Activated T-helper 2 cell treated with anti-CD3 and anti-CD28 coated beads, Interferon-gamma antibody, Interleukin-2, Interleukin-4, amounts not matched to agents 10 μg/mL and 5 μg/mL and 100 μg/mL, durations not matched to agents 14 hours and 24 hours and 36 hours (primary cell): ENCODE data around the gene TEX36. TPM values are rescaled to one million over a fixed set of nuclear protein-coding genes. Genes with fewer than 3 reads are reported as not detected.
"Not testable (repeated sequence)": the region's sequence is repeated elsewhere in the genome, so short reads cannot be mapped to it uniquely, and the experiment has no call there.

Experiments used
- DNase-seq: peaks from one replicate; pipeline ENCODE4 v3.0.0; 2021; ENCODE audit warnings: low spot score
- H3K27ac Mint-ChIP-seq: one replicate; pipeline ENCODE4 v1.8.0; 2021; ENCODE audit warnings: mixed read lengths
- H3K27me3 Mint-ChIP-seq: one replicate; pipeline ENCODE4 v1.8.0; 2021; ENCODE audit warnings: low read depth, mixed read lengths
- H3K36me3 Mint-ChIP-seq: one replicate; pipeline ENCODE4 v1.8.0; 2021; ENCODE audit warnings: low read depth, mixed read lengths
- H3K4me1 Mint-ChIP-seq: one replicate; pipeline ENCODE4 v1.8.0; 2021; ENCODE audit warnings: low read depth, mixed read lengths
- H3K4me3 Mint-ChIP-seq: one replicate; pipeline ENCODE4 v1.8.0; 2021; ENCODE audit warnings: low read depth, mild to moderate bottlenecking, moderate library complexity, mixed read lengths
- H3K9me3 Mint-ChIP-seq: one replicate; pipeline ENCODE4 v1.8.0; 2021; ENCODE audit warnings: mixed read lengths
- intact Hi-C: fragments of 100-400 bp; cut with micrococcal nuclease; formaldehyde crosslinking; loops from one replicate; pipeline ENCODE4 v1.15.1; 2023
- total RNA-seq: library from RNA; stranded (reverse); gene quantifications from 2 replicates; pipeline ENCODE4 v1.2.3, GENCODE V29; 2022

The TEX36 gene
- total RNA-seq, 1 donor from 2014 or later: not detected

DNA sequence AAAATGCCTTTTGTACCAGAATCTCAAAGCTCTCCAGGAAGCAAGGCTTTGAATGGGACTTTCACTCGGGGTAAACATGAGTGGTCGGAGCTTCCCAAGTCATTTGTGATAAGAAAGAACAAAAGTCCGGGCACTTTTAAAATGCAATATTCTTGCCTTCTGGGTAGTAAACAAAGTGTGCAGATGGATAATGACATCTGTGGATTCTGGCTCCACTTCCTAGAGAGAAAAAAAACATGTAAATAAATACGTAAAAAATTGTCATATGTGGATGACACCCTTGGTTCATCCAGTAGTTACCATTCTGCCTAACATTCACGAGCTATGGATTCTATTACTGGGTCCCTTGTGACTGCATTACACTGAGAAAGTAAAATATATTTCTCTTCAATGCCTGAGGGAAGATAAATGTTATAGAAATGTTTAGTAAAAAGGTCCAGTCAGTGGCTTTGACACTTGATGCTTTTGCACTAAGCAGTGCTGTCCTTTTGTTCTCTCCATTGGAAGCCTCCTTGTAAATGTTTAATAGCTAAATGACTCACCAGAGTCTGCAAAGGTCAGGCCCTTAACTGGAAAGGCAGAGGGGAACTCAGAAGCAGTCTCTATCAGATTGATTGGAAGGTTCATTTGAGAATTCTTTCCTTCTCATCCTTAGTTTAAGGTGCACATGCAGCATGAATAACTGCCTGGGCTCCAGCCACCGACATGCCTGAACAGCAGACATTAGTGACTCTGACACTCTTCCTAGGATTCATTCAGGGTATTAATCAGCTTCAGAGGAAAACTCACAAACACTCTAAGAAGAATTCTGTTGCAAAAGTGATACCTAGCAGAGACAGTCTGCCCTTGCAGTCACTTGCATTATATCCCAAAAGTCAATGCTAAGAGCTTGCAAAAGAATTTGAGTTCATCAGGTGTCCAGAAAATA lies 24.8 kb upstream of the TEX36 start:
- H3K4me3 Mint-ChIP-seq: no peak overlapping the region

GRCh38 chr10:125700355-125700911 lies 17.5 kb upstream of the TEX36 start:
- H3K9me3 Mint-ChIP-seq: no peaks in the 10 kb centered on the region

More for the DNA sequence above, 24.8 kb upstream of the TEX36 start:
- peaks cover 6% of the 10 kb centered on the region for H3K27me3 Mint-ChIP-seq
- intact Hi-C loops: no loop called here
- no peaks in the 10 kb centered on the region for H3K9me3 Mint-ChIP-seq
- peaks cover 10% of the 10 kb centered on the region for H3K4me1 Mint-ChIP-seq
- H3K36me3 Mint-ChIP-seq: no peaks in the 10 kb centered on the region
- H3K27ac Mint-ChIP-seq: no peak overlapping the region
- no peak for DNase-seq

GRCh38 chr10:125699562-125700143 lies 16.7 kb upstream of the TEX36 start:
- Mint-ChIP-seq H3K27me3 (no peaks in the 10 kb centered on the region), H3K4me1 (no peaks in the 10 kb centered on the region), H3K9me3 (no peaks in the 10 kb centered on the region), H3K4me3 (no peak overlapping the region), H3K27ac (no peak overlapping the region), H3K36me3 (no peaks in the 10 kb centered on the region)
- no peak for DNase-seq
- intact Hi-C loops: no loop called here

More at GRCh38 chr10:125700355-125700911, 17.5 kb upstream of the TEX36 start:
- Mint-ChIP-seq H3K36me3 (no peaks in the 10 kb centered on the region), H3K27ac (no peak overlapping the region), H3K27me3 (no peaks in the 10 kb centered on the region), H3K4me3 (no peak overlapping the region), H3K4me1 (no peaks in the 10 kb centered on the region)
- no peak for DNase-seq
- intact Hi-C loops: no loop called here

- no peaks in the 10 kb centered on the region for H3K9me3 Mint-ChIP-seq
- no peak for DNase-seq
- no peak overlapping the region for H3K27ac Mint-ChIP-seq
Measured at GRCh38 chr10:125698481-125698998, 15.6 kb upstream of the TEX36 start.

DNA sequence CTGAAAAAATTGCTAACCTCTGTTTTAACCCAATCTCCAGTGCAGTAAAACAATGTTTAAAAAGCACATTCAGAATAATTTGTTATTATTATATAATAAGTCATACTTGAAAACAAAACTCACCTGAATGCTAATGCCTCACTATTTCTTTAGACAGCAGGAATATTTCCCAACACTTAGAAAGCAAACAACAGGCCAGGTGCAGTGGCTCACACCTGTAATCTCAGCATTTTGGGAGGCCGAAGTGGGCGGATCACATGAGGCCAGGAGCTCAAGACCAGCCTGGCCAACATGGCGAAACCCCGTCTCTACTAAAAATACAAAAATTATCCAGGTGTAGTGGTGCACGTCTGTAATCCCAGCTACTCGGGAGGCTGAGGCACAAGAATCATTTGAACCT lies 13.9 kb upstream of the TEX36 start:
- intact Hi-C loops, H3K36me3 Mint-ChIP-seq, DNase-seq, H3K27me3 Mint-ChIP-seq, H3K4me3 Mint-ChIP-seq, H3K4me1 Mint-ChIP-seq, H3K27ac Mint-ChIP-seq, H3K9me3 Mint-ChIP-seq: not testable (repeated sequence)

More at GRCh38 chr10:125698481-125698998, 15.6 kb upstream of the TEX36 start:
- Mint-ChIP-seq H3K27me3 (no peaks in the 10 kb centered on the region), H3K36me3 (no peaks in the 10 kb centered on the region), H3K4me3 (no peak overlapping the region), H3K4me1 (no peaks in the 10 kb centered on the region)
- intact Hi-C loops: no loop called here

- Mint-ChIP-seq H3K27me3 (no peaks in the 10 kb centered on the region), H3K36me3 (no peaks in the 10 kb centered on the region)
Measured at GRCh38 chr10:125694883-125695282, 11.9 kb upstream of the TEX36 start.

DNA sequence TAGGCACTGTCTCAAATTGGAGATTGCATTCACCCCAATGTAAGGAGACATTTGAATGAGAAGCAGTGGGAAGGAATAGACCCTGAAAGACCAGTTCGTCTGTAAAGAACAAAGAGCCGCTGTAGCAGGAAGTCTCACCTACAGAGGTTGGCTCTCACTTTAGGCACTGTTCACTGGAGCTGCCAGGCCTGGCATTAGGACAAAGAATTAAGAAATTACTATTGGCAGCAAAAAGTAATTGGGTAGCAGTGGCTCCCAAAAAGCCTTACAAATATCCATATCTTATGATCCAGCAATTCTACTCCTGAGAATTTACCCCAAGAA lies 10.5 kb upstream of the TEX36 start:
- intact Hi-C loops: no loop called here
- no peaks in the 10 kb centered on the region for H3K4me1 Mint-ChIP-seq
- H3K9me3 Mint-ChIP-seq: no peaks in the 10 kb centered on the region
- peaks cover 2% of the 10 kb centered on the region for H3K27me3 Mint-ChIP-seq
- H3K36me3 Mint-ChIP-seq: no peaks in the 10 kb centered on the region
- no peak overlapping the region for H3K27ac Mint-ChIP-seq
- DNase-seq: no peak
- H3K4me3 Mint-ChIP-seq: no peak overlapping the region

More at GRCh38 chr10:125694883-125695282, 11.9 kb upstream of the TEX36 start:
- H3K4me1 Mint-ChIP-seq: no peaks in the 10 kb centered on the region
- DNase-seq: no peak
- no peak overlapping the region for H3K27ac Mint-ChIP-seq
- H3K9me3 Mint-ChIP-seq: no peaks in the 10 kb centered on the region
- H3K4me3 Mint-ChIP-seq: no peak overlapping the region
- intact Hi-C loops: no loop called here

DNA sequence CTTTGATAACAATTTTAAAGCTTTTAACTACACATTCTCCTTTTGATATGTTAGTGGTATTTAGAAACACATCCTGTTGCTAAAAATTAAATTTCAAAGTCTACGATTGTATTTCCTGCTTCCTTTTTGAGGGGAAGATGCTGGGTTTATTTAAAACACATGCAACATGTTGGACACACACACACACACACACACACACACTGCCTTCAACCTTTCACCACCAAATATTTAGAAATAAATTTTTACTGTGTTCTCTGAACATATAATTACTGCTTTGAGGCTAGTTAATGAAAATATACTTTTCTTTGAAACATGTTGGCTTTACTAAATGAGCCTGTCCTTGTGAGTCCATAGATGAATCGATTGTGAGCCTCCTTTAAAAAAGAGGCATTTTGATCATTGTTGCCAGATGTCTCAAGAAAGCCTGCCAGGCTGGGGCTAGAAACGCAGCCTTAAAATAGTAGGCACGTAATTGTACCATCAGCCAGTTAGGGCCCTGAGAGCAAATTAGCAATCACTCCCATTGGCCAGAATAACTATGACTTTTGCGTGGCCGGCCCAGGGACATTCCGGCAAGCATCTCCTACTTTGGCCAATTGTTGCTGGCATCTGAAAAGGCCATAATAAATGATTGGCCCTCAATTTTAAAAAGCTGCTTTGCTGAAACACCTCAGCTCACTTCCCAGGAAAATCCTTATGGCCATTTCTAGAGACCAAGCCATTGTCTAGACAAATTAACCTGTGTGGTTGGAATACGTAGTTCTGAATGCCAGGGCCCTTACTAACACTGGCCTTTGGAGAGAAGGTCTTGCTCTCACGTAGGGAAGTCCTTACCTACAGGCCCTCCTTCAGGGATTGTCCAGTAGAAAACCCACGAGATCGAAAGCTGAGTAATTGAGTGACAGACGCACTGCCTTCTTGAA lies 9.9 kb upstream of the TEX36 start:
- DNase-seq: no peak
- Mint-ChIP-seq H3K27me3 (peaks cover 2% of the 10 kb centered on the region), H3K27ac (no peak overlapping the region), H3K9me3 (no peaks in the 10 kb centered on the region), H3K4me1 (no peaks in the 10 kb centered on the region), H3K4me3 (no peak overlapping the region), H3K36me3 (no peaks in the 10 kb centered on the region)
- intact Hi-C loops: no loop called here

GRCh38 chr10:125692196-125692595 lies 9.2 kb upstream of the TEX36 start:
- Mint-ChIP-seq H3K4me3 (no peak overlapping the region), H3K9me3 (no peaks in the 10 kb centered on the region), H3K4me1 (no peaks in the 10 kb centered on the region), H3K27me3 (peaks cover 2% of the 10 kb centered on the region), H3K36me3 (no peaks in the 10 kb centered on the region), H3K27ac (no peak overlapping the region)
- no peak for DNase-seq
- intact Hi-C loops: no loop called here

- no peaks in the 10 kb centered on the region for H3K4me1 Mint-ChIP-seq
- intact Hi-C loops: no loop called here
- no peak overlapping the region for H3K27ac Mint-ChIP-seq
- no peak overlapping the region for H3K4me3 Mint-ChIP-seq
- no peak for DNase-seq
- H3K27me3 Mint-ChIP-seq: peaks cover 2% of the 10 kb centered on the region
- H3K9me3 Mint-ChIP-seq: no peaks in the 10 kb centered on the region
- no peaks in the 10 kb centered on the region for H3K36me3 Mint-ChIP-seq
Measured at GRCh38 chr10:125691160-125691981, 8.4 kb upstream of the TEX36 start.

DNA sequence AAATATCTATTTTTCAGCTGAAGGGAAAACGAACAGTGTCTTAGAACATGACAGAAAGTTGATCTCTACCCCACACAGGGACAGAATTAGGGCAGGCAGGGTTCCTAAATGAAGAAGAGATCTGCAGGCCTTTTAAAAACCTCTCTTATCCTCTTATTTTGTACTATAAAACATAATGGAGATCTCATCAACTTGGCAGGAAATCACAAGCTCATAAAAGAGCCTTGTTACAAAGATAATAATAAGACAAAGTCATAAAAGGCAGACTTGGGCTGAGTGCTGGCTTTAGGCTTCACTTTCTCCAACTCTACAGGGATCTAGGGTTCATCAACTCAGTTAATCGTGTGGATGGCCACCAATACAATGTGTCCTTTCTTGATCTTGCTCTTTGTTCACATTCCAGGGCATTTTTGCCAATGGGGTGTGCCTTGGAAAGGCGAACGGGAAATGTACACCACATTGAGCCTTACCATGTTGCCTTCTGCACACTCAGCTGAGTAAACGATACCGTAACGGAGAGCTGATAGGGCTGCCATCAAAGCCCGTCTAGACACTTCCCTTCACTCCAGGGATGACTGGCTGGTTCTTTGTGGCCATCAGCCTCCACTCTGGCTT lies 7.1 kb upstream of the TEX36 start:
- Mint-ChIP-seq H3K27me3 (peaks cover 2% of the 10 kb centered on the region), H3K4me1 (no peaks in the 10 kb centered on the region), H3K4me3 (no peak overlapping the region), H3K27ac (no peak overlapping the region), H3K36me3 (no peaks in the 10 kb centered on the region), H3K9me3 (no peaks in the 10 kb centered on the region)
- intact Hi-C loops: no loop called here
- no peak for DNase-seq
